ENCODE data around the gene ACTMAP. TPM values are rescaled to one million over a fixed set of nuclear protein-coding genes. Genes with fewer than 3 reads are reported as not detected.

The ACTMAP gene
- total RNA-seq, 1 donor from 2014 or later = 2.2 TPM

DNA sequence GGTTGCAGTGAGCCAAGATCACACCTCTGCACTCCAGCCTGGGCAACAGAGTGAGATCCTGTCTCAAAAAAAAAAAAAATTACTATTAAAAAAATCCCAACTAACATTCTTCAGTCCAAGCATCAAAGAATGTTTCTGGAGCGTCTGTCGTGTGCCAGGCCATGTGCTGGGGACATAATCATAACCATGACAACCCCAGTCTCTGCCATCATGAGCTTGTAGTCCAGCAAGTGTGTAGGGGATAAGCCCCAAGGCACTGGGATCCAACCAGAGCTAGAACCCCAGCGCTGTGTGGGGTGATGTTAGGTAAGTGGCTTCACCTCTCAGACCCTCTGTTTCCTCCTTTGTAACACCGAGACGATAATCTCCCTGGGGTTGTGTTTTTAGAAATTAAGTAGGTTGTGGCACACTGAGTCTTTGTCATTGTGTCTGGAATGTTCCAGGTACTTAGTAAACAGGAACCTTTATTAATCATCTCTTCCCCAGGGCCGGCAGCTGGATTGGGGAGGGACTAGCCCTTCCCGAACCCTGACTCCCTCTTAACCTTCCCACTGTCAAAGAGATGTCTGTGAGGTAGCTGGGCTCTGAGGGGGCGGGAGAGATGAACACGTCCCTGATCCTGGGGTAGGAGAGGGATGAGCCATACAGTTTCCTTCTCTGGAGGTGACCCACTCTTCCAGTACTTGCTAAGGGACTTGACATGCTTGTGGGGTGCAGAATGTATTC is 28.2 kb downstream of the ACTMAP start:
- DNase-seq (ENCODE audit: low read depth) = no peak

DNA sequence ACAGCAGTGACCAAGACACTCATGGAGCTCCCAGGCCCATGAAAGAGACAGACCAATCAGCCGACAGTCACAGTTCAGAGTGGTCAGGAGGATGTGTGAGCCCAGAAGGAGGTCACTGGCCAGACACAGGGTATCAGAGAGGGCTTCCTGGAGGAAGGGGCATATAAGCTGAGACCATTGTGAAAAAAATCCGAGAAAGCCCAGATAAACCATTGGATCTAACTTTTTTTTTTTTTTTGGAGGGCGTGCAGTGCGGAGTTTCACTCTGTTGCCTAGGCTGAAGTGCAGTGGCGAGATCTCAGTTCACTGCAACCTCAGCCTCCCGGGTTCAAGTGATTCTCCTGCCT is 29.2 kb downstream of the ACTMAP start:
- DNase-seq (ENCODE audit: low read depth) = no peak

DNA sequence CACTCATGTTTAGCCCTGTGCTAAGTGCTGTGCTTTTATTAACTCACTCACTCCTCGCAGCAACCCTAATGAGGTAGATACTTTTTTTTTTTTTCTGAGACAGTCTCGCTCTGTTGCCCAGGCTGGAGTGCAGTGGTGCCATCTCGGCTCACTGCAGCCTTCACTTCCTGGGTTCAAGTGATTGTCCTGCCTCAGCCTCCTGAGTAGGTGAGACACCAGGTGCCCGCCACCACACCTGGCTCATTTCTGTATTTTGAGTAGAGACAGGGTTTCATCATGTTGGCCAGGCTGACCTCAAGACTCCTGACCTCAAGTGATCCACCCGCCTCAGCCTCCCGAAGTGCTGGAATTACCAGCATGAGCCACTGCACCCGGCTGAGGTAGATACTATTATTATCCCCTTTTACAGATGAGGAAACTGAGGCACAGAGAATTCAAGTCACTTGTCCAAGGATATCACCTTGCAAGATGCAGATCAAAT is 30.8 kb downstream of the ACTMAP start:
- peak; percentile 32 for DNase-seq (ENCODE audit: low read depth)

DNA sequence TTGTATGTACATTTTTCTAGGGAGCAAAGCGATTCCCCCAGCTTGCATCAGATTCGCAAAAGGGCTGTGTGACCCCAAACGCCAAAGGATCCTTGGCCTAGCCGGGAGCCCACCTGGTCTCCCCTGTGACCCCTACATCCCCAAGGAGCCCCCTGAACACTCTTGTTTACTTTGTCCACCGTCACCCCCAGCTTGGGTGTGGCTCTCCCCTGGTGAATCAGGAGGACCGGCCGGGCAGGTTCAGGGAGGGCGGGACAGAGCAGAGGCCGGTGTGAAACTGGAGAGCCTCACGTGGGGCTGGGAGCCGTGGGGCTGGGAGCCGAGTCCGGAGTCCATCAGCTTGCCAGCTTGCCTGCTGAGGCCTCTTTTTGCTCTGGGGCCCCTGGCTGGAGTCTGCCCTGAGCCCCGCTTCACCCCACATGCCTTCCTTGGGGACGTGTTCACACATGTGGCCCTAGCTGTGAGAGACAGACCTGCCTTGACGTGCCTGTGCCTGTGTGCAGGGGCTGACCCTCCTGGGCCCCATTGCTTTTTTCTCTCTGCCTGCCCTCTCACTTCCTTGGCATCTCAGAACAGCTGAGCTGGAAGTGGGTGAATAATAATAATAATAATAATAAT is 31.4 kb downstream of the ACTMAP start:
- peak; percentile 43 for DNase-seq (ENCODE audit: low read depth)

DNA sequence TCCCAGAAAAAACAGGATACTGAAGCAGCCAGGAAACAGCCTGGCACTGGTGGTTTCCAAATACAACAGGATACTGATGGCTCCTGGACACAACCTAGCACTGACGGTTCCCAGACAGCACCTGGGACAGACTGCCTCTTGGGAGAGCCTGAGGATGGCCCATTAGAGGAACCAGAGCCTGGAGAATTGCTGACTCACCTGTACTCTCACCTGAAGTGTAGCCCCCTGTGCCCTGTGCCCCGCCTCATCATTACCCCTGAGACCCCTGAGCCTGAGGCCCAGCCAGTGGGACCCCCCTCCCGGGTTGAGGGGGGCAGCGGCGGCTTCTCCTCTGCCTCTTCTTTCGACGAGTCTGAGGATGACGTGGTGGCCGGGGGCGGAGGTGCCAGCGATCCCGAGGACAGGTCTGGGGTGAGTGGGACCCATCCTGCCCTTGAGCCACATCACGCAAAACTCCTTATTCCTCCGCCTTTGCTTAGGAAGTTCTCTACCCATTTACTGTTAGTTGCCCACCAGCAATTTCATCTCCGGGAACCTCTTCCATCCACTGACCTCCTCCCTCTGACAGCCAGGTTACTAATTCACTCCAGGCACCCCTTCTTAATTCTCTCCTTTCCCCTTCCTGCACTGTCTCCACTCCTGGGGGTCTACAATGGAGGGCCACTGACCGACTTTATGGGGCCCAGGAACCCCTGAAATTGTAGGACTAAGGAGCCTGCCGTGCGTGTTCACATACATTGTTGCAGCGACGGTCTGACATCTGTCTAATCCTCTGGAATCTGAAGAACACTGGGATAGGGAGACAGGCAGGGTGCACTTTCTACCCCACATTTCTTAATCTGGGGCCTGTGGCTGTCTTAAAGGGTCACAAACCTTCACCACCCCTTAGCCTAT is 32.1 kb downstream of the ACTMAP start:
- DNase-seq (ENCODE audit: low read depth) = no peak

DNA sequence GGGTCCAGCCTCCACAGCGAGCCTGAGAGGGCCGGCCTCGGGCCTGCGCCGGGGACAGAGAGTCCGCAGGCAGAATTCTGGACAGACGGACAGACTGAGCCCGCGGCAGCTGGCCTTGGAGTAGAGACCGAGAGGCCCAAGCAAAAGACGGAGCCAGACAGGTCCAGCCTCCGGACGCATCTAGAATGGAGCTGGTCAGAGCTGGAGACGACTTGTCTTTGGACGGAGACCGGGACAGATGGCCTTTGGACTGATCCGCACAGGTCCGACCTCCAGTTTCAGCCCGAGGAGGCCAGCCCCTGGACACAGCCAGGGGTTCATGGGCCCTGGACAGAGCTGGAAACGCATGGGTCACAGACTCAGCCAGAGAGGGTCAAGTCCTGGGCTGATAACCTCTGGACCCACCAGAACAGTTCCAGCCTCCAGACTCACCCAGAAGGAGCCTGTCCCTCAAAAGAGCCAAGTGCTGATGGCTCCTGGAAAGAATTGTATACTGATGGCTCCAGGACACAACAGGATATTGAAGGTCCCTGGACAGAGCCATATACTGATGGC is 32.9 kb downstream of the ACTMAP start:
- DNase-seq (ENCODE audit: low read depth) = peak; percentile 26

DNA sequence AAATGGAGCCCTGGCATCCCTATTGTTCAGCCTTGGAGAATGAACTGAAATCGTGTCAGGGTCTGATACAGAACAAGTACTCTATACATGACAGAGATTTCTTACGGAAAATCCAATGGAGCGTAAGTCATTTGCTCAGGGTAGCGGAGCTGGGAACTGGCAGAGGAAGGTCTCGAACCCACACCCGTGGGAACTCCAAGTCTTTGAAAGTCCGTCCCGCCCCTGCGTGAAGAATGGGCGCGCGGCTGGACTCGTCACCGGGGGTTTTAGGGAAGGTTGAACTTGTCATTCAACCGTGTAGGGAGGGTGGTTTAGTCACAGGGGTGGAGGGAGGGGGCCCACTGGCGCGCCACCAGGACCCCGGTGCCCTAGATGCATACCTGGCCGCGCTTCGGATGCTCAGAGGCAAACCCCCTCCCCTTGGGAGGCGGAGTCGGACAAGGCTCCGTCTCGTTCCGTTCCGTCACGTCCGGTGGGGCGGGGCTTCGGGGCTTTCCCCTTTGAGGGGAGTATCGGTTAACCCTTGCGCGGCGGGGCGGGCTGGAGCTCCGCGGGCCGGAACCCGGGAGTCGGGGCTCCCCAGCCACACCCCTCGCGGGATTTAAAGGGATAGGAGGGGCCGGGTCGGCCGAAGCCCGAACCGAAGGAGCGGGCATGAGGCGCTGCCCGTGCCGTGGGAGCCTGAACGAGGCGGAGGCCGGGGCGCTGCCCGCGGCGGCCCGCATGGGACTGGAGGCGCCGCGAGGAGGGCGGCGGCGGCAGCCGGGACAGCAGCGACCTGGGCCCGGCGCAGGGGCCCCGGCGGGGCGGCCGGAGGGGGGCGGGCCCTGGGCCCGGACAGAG is 33.6 kb downstream of the ACTMAP start, which contains the start of the genes COQ8B and ITPKC:
TSS of gene COQ8B (minus strand) at position 405 of the 843 bp plus-strand sequence. CDS start 2,254 bp downstream, outside the sequence.
TSS of gene ITPKC (plus strand) at position 631 of the 843 bp plus-strand sequence. CDS start at position 655, 24 bp downstream.
- peak; percentile 99 for DNase-seq (ENCODE audit: low read depth)

DNA sequence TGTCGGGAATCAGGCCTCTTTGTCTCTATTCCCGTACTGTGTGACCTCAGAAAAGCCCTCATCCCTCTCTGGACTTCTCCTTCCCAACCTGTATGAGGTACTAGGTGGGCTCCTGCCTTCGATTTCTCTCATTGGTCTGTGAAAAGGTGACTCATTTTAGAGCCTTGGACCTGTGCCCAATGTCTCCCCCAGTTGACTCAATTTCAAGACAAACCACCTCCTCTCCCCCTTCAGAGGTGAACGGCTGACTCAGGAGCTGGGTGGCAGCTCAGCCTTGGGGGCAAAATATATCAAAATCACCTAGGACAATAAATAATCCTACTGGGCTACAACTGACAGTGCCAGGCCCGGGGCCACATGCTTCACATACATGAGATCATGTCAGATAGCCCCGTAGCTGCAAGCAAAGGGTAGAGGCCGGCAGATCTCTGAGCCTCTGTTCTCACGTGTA is 34.2 kb downstream of the ACTMAP start:
- DNase-seq (ENCODE audit: low read depth) = no peak

DNA sequence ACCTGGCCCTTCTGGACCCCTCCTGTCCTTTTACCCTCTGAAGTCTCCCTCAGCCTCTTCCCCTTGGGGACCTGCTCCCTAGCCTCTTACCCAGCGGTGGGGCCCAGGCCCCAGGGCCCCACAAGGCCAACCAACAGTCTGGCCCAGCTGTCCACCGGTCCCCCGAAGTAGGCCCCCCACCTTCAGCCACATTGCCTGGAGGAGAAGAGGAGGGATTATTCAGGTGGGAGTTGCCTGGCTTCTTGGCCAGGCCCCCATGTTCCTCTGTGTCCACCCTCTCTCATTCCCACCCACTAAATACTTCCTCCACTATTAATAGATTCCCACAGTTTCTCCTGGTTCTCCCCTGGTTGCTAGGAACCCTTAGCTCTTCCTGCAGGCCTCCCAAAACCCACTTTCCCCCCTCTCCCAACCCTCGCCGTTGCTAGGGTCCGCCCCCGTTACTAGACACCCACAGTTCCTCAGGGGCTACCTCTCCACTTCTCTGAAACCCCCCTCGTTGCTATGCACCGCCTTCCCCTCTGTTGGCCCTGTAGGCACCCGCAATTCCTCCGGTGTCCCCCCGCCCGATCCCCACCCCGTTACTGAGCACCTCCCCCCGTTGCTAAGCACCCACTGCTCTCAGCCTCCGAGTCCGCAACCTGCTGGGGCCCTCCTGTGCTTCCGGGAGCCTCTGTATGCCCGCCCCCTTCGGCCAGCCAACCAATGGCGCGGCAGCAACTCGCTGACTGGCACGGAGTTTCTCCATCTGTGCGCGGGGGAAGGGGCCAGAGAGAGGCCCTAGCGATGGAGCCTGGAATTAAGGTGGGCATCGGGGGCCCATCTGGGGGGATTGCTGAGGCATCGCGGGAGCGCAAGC is 35.6 kb downstream of the ACTMAP start:
- DNase-seq (ENCODE audit: low read depth) = peak; percentile 96

DNA sequence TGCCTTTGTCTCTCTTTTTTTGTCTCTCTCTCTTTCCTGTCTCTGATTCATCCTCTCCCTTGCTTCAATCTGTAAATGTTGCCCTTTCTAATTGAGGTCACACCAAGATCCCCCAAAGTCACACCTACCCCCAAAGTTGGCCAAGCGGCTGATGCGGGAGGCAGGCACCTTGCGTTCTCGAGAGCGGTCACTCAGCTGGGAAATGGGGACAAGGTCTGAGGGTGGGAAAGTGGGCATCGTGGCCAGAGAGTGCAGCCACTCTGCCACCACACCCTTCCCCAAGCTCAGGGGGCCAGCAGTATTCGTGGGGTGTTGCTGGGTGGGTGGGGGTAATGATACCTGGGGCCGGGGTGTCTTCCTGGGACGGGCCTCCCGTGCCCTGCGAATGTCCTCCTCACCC is 36.3 kb downstream of the ACTMAP start:
- no peak for DNase-seq (ENCODE audit: low read depth)

DNA sequence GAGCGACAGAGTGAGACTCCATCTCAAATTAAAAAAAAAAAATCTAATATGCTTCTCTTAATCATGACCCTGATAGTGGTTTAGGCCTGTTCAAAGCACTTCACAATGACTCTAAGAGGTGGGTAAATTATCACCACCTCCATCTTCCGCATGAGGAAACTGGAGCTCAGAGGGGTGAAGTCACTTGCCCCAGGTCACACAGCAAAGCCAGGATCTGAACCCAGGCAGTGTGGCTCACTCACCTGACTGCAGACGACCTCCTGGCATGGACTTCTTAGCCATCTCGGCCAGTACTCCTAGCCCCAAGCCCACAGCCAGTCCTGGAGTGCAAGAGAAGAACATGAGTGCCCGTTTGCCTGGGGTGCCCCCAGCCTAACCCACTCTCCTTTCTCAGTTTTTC is 40.5 kb downstream of the ACTMAP start:
- DNase-seq (ENCODE audit: low read depth) = no peak

DNA sequence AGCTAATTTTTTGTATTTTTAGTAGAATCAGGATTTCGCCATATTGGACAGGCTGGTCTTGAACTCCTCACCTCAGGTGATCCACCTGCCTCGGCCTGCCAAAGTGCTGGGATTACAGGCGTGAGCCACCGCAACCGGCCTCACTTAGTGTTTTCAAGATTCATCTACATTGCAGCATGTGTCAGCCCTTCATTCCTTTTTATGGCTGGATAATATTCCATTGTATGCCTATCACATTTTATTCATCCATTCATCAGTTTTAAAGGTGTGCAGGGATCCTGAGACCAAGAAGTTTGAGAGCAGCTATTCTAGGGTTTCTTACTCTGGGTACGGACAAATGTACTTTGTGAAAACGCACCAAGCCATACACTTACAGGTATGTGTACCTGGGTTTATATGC is 42.7 kb downstream of the ACTMAP start:
- DNase-seq (ENCODE audit: low read depth) = no peak

DNA sequence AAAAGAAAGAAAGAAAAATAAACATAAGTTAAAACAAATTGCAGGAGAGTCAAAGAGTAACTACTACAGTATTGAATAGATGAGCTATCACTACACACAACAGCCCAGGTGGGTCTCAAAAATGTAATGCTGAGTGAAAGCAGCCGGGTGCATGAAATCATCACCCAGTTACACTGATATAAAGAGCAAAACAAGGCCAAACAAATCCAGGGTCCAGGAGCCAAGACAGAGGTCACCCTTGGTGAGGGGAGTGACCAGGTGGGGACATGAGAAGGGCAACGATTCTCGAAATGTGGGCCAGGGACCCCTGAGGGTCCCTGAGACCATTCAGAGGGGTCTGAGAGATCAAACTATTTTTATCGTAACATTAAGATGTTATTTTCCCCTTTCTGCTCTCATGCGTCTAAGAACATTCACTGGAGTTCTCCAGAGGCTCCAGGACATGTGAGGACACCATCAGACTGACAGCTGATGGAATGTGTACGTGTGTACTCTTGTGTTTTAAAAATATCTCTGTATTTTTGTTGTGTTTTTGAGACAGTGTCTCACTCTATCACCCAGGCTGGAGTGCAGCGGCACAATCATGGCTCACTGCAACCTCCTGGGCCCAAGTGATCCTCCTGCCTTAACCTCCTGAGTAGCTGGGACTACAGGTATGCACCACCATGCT is 44.2 kb downstream of the ACTMAP start:
- DNase-seq (ENCODE audit: low read depth) = no peak

DNA sequence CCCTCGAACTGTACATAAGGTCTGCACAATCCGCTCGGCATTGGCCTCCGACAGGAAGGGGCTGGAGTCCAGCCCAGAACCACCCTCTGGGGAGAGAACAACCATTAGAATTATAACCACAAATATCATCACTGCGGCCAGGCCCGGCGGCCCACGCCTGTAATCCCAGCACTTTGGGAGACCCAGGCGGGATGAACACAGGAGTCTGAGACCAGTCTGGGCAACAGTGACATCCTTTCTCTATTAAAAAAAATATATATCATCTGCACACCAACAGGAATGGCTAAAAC is 45.0 kb downstream of the ACTMAP start:
- DNase-seq (ENCODE audit: low read depth) = no peak

DNA sequence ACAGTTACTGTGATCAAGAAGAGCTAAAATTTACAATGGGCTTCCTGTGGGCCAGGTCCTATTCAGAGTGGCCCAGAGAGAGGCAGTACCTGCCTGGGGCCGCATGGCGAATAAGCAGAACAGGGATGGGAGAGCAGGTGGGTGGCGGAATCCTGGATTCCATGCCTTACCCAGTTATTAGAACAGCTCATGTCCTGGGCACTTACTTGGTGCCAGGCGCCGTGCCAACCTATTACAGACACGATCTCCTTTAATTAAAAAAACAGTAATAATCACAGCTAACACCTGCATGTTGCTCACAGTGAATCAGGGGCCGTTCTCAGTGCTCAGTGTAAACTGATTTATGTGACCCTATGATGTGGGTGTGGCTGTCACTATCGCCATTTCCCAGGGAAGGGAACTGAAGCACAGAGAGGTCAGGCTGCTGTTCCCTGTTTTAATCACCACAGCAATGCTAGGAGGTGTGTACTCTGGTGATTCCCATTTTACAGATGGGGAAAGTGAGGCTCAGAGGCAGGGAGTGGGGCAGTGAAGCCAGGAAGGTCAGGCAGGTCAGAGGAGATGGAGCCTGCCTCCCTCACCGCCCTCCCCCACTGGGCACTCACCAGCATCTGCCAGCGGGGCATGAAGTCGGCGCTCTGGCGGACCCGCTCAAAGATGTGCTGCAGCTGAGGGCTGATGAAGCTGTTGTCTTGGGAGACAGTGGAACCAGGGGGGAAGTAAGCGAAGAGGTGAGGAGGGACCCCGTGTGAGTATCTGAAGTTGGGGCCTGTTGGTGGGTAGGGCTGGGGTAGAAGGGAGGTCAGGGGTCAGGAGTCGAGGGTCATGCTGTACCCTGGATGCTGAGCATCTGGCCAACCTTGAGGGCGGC is 45.6 kb downstream of the ACTMAP start:
- DNase-seq (ENCODE audit: low read depth) = no peak

DNA sequence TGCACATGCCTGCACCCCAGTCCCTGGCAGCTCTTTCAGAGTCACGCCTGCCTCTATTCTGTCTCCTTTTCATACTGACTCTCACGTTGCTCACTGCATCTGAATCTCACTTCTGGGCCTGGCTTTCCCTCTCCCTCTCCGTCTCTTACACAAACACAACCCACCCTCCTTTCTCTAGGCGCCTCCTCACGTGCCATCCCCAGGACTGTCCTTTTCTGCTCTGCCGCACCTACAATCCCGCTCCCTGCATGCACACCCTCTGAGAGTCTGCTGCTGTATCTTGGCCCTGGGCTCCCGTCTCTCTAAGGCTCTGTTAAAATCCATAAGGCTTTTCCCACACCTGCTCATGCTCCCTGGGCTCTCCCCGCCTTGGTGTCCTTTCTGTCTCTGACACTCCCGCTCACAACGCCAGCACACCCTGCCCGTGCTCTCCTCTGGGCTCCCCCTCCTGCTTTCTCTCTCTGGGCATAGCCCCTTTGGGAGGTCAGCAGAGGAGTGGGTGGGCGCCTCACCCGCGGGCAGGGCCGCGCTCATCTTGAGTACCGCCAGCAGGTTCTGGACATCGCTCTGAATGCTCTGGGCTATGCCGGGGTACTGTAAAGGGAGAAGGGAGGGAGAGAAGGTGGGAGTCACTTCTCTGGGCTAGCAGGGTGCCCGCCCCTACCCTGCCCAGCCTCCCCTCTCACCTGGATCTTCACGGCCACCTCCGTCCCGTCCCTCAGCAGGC is 47.1 kb downstream of the ACTMAP start:
- no peak for DNase-seq (ENCODE audit: low read depth)

DNA sequence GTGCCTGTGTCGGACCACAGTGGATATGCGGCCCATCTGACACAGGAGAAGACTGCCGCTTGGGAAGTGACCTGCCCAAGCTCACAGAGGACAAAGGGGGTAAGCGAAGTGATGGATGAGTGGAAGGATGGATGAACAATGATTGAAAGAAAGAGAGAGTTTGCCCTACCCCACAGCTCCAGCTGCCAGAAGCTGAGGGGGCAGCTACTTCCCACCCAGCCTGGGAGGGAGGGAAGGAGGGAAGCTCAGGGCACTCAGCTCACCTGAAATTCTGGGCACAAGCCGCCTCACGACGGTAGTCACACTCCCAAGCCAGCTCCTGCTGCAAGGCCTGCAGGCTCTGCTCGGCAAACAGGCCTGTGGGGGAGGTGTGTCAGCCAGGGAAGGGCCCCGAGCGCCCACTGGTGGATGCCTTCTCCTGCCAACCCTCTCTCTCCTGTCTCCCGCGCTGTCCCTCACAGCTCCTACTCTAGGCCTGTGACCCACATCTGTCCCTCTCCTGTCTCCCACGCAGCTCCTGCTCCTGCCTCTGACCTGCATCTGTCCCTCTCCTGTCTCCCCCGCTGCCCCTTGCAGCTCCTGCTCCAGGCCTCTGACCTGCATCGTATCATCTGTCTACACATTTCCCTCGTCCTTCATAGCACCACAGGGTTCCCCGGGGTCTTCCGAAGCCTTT is 47.8 kb downstream of the ACTMAP start:
- no peak for DNase-seq (ENCODE audit: low read depth)

Data from myocyte (in vitro differentiated cells).